Measurements from ENCODE around the gene C15orf61.

The C15orf61 gene

GRCh38 chr15:67548862-67549651 is 28.1 kb downstream of the C15orf61 start:
- no peak for DNase-seq (ENCODE audit: low read depth in 3 of 3, low spot score in 1 of 3)

GRCh38 chr15:67549736-67550135 is 28.8 kb downstream of the C15orf61 start:
- DNase-seq (ENCODE audit: low read depth in 3 of 3, low spot score in 1 of 3), result no peak

GRCh38 chr15:67550522-67550921 is 29.6 kb downstream of the C15orf61 start:
- DNase-seq (ENCODE audit: low read depth in 3 of 3, low spot score in 1 of 3), result no peak

- DNase-seq (ENCODE audit: low read depth in 3 of 3, low spot score in 1 of 3), result no peak
Measured at GRCh38 chr15:67551207-67551743, 30.3 kb downstream of the C15orf61 start.

- no peak for DNase-seq (ENCODE audit: low read depth in 3 of 3, low spot score in 1 of 3)
Measured at GRCh38 chr15:67554580-67554979, 33.6 kb downstream of the C15orf61 start.

- DNase-seq (ENCODE audit: low read depth in 3 of 3, low spot score in 1 of 3), result no peak
Measured at GRCh38 chr15:67556976-67557570, 36.1 kb downstream of the C15orf61 start.

GRCh38 chr15:67558502-67558901 is 37.6 kb downstream of the C15orf61 start:
- no peak for DNase-seq (ENCODE audit: low read depth in 3 of 3, low spot score in 1 of 3)

GRCh38 chr15:67559158-67559557 is 38.2 kb downstream of the C15orf61 start:
- no peak for DNase-seq (ENCODE audit: low read depth in 3 of 3, low spot score in 1 of 3)

- DNase-seq (ENCODE audit: low read depth in 3 of 3, low spot score in 1 of 3), result no peak
Measured at GRCh38 chr15:67559576-67559975, 38.6 kb downstream of the C15orf61 start.

GRCh38 chr15:67560320-67560719 is 39.4 kb downstream of the C15orf61 start:
- no peak for DNase-seq (ENCODE audit: low read depth in 3 of 3, low spot score in 1 of 3)

- DNase-seq (ENCODE audit: low read depth in 3 of 3, low spot score in 1 of 3), result no peak
Measured at GRCh38 chr15:67563092-67563491, 42.2 kb downstream of the C15orf61 start.

GRCh38 chr15:67564021-67564967 is 43.4 kb downstream of the C15orf61 start:
- no peak for DNase-seq (ENCODE audit: low read depth in 3 of 3, low spot score in 1 of 3)

- DNase-seq (ENCODE audit: low read depth in 3 of 3, low spot score in 1 of 3), result no peak
Measured at GRCh38 chr15:67564968-67565345, 44.0 kb downstream of the C15orf61 start.

GRCh38 chr15:67569668-67570067 is 48.7 kb downstream of the C15orf61 start:
- DNase-seq (ENCODE audit: low read depth in 3 of 3, low spot score in 1 of 3), result no peak

GRCh38 chr15:67570875-67571647 is 50.1 kb downstream of the C15orf61 start:
- no peak for DNase-seq (ENCODE audit: low read depth in 3 of 3, low spot score in 1 of 3)

GRCh38 chr15:67571648-67572415 is 50.9 kb downstream of the C15orf61 start:
- DNase-seq (ENCODE audit: low read depth in 3 of 3, low spot score in 1 of 3), result no peak

- DNase-seq (ENCODE audit: low read depth in 3 of 3, low spot score in 1 of 3), result no peak
Measured at GRCh38 chr15:67573194-67573593, 52.3 kb downstream of the C15orf61 start.

- DNase-seq (ENCODE audit: low read depth in 3 of 3, low spot score in 1 of 3), result no peak
Measured at GRCh38 chr15:67575039-67575502, 54.1 kb downstream of the C15orf61 start.

- no peak for DNase-seq (ENCODE audit: low read depth in 3 of 3, low spot score in 1 of 3)
Measured at GRCh38 chr15:67578020-67578600, 57.2 kb downstream of the C15orf61 start.

Data from stimulated activated CD4-positive, alpha-beta T cell treated with anti-CD3 and anti-CD28 coated beads, TNF-alpha, amount 100 ng/mL, for 1 hour (primary cell).